Measurements from ENCODE around the gene PRKCE. TPM values are rescaled to one million over a fixed set of nuclear protein-coding genes. Genes with fewer than 3 reads are reported as not detected.

PRKCE gene
- total RNA-seq, 4 donors from 2014 or later: 5.9 to 21.2 (median 18.5) TPM

- Histone ChIP-seq H3K36me3 (no peaks in the 10 kb centered on the region), H3K9me3 (no peaks in the 10 kb centered on the region), H3K27me3 (no peaks in the 10 kb centered on the region), H3K4me3 (no peak overlapping the region), H3K27ac (peak overlapping the region; percentile 72 to 80 (median 78)), H3K4me1 (peaks cover 4 to 73% (median 15%) of the 10 kb centered on the region in 3 donors)
- TF ChIP-seq EP300 (IDR thresholded peaks at IDR 0.05) (no peak), POLR2A (IDR thresholded peaks at IDR 0.05) (no peak), POLR2AphosphoS5 (IDR thresholded peaks at IDR 0.05) (peak; percentile 91)
- 22 to 50% methylated on average over 9 to 12 of the region's 13 CpGs for WGBS, 2 donors (ENCODE audit: low coverage in 1 of 2)
- peak; percentile 80 for ATAC-seq
These were observed 287.4 kb downstream of the PRKCE start for GRCh38 chr2:45938649-45939511.

DNA sequence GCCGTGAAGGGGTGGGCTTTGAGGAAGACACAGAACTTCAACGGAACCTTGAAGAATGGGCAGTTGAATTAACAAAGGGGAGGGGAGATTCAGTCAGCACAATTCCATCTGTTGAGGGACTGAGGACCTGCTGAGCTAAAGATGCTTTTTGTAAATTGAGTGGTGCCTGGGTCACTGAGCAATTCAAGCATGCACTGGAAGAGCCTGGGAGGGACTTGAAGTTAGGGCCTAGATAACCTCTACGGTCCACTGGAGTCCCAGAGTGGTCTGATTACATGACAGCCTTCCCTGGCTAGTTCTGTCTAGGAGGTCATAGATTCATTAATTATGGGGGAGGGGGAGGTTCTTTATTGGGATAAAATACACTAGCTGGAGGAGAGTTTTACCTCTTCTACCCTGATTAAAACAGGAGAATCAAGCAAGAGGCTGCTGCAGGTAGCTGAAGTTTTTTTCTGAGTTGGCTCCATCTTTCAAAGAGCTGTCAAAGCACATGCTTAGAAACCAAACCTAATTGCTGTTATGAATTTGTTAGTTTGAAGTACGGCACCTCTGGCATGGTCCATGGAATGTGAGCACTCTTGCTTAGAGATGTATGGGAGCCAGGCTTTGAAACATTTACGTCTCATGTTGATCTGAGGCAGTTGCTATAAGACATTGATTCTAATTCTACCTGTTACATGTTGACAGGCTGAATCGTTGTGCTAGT is 290.2 kb downstream of the PRKCE start:
- 46 to 71% methylated on average over 5 to 6 of the region's 6 CpGs for WGBS, 2 donors (ENCODE audit: low coverage in 1 of 2)
- TF ChIP-seq POLR2A (IDR thresholded peaks at IDR 0.05): no peak
- H3K4me1 ChIP-seq: peaks cover 5 to 79% (median 15%) of the 10 kb centered on the region in 3 donors
- ATAC-seq: no peak
- peak overlapping the region in 2 of 4 donors; percentile 5 to 30 for H3K27ac ChIP-seq
- H3K36me3 ChIP-seq: no peaks in the 10 kb centered on the region
- H3K9me3 ChIP-seq: no peaks in the 10 kb centered on the region
- no peak overlapping the region for H3K4me3 ChIP-seq
- no peaks in the 10 kb centered on the region for H3K27me3 ChIP-seq

DNA sequence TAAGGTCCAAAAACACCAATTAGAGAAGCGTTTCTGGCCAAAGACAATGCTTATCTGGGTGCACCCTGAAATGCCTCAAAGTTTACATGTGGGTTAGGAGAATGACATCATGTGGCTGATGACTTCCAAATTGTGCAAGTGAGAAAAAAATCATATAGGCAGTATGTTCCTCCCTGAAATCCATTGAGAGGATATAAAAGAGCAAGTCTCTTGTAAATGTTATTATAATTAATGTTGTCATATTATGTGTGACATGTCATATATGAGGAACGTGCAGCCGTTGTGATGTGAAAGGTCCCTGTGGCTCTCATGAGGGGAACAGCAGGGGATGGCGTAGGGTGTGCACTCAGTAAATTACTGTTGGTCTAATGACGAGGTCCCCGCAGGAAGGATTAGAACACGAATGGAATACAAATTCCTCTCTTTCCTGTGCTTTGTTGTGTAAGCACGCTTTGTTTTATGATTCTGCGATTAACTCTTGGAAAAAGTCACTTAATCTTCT is 290.8 kb downstream of the PRKCE start:
- Histone ChIP-seq H3K27ac (peak overlapping the region in 2 of 4 donors; percentile 5 to 30), H3K9me3 (no peaks in the 10 kb centered on the region), H3K36me3 (no peaks in the 10 kb centered on the region), H3K4me1 (peaks cover 5 to 73% (median 15%) of the 10 kb centered on the region in 3 donors), H3K27me3 (no peaks in the 10 kb centered on the region), H3K4me3 (no peak overlapping the region)
- no peak for ATAC-seq
- TF ChIP-seq POLR2AphosphoS5 (IDR thresholded peaks at IDR 0.05): no peak
- WGBS, 2 donors (ENCODE audit: low coverage in 1 of 2): 55 to 64% methylated on average over 9 of the region's 9 CpGs

DNA sequence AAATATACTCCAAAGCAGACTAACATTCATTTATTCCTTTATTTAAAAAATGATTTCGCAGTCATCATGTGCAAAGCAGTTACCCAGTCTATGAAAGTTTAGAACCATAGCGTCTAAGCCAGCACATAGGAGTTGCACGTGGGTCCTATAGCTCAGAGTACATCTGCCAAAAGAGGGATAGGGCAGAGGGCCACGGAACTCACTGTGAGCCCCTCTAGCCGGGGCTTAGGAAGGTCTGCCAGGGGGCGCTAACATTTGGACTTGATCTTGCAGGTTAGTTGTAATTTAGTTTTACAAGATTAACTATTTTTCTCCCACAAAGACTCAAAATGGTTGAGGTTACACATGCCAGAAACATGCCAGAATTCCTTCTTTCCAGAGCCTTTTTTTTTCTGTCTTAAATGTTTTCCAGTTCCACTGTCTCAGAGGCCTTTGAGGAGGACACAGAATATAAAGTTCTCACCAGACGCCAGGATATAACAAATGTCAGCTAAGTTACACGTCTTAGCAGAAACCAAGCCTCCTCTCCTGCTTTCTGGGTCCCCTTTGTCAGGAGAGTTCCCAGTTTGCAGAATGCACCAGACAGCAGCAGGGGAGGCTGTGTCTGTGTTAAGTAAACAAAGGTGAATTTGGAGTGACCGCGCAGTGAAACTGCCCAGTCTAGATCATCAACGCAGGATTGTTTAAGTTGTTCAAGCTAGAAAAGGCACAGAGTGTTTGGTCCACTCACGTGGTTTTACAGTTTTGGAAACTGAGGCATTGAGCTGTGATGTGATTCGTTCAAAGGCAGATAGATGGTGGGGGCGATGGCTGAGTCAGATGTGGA is 292.0 kb downstream of the PRKCE start:
- Histone ChIP-seq H3K27ac (peak overlapping the region in 2 of 4 donors; percentile 43 to 48), H3K4me3 (no peak overlapping the region), H3K27me3 (no peaks in the 10 kb centered on the region), H3K36me3 (no peaks in the 10 kb centered on the region), H3K9me3 (no peaks in the 10 kb centered on the region), H3K4me1 (peaks cover 5 to 62% (median 15%) of the 10 kb centered on the region in 3 donors)
- 59 to 63% methylated on average over 6 to 13 of the region's 14 CpGs for WGBS, 2 donors (ENCODE audit: low coverage in 1 of 2)
- ATAC-seq: no peak
- TF ChIP-seq POLR2AphosphoS5 (IDR thresholded peaks at IDR 0.05) (no peak), POLR2A (IDR thresholded peaks at IDR 0.05) (no peak)

DNA sequence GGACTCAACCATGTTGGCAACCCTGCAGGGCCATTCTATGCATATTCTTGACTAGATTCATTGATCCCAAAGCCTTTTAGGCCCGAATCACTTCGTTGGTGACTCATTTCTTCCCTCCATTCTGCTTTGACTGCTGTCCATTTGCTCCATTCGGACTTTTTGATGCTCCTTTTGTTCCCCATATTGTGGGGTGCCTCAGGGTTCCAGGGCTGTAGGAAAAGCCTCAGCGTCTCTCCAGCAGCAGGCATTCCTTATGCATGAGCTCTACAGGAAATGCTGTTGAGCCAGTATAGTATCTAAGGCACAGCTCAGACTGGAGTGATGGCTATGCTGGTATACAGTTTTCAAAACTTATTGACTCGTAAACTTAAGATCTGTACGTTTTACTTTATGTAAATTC is 292.6 kb downstream of the PRKCE start:
- no peak for ATAC-seq
- Histone ChIP-seq H3K4me3 (no peak overlapping the region), H3K9me3 (no peaks in the 10 kb centered on the region), H3K36me3 (no peaks in the 10 kb centered on the region), H3K4me1 (peaks cover 5 to 56% (median 11%) of the 10 kb centered on the region in 3 donors), H3K27ac (peak overlapping the region in 2 of 4 donors; percentile 42 to 43), H3K27me3 (no peaks in the 10 kb centered on the region)
- 47 to 90% methylated on average over 2 to 6 of the region's 6 CpGs for WGBS, 2 donors (ENCODE audit: low coverage in 1 of 2)
- TF ChIP-seq POLR2AphosphoS5 (IDR thresholded peaks at IDR 0.05) (no peak), POLR2A (IDR thresholded peaks at IDR 0.05) (no peak), CTCF (IDR thresholded peaks at IDR 0.05) (no peak), EP300 (IDR thresholded peaks at IDR 0.05) (no peak)

GRCh38 chr2:45945302-45945717 is 293.8 kb downstream of the PRKCE start:
- ATAC-seq: no peak
- no peaks in the 10 kb centered on the region for H3K36me3 ChIP-seq
- TF ChIP-seq POLR2A (IDR thresholded peaks at IDR 0.05): no peak
- no peak for TF ChIP-seq POLR2AphosphoS5 (IDR thresholded peaks at IDR 0.05)
- TF ChIP-seq CTCF (IDR thresholded peaks at IDR 0.05): no peak
- no peak for TF ChIP-seq EP300 (IDR thresholded peaks at IDR 0.05)
- H3K27ac ChIP-seq: no peak overlapping the region
- no peak overlapping the region for H3K4me3 ChIP-seq
- H3K9me3 ChIP-seq: no peaks in the 10 kb centered on the region
- 76 to 83% methylated on average over 6 to 8 of the region's 9 CpGs for whole genome bisulfite sequencing, 2 donors (ENCODE audit: low coverage in 1 of 2)
- no peaks in the 10 kb centered on the region for H3K27me3 ChIP-seq
- peaks cover 5 to 48% (median 7%) of the 10 kb centered on the region in 3 donors for H3K4me1 ChIP-seq
